ENCODE data around the gene NINJ2.

GRCh38 chr12:542395-543113, 120.7 kb downstream of the NINJ2 start:
- TF ChIP-seq CTCF (IDR thresholded peaks at IDR 0.05; ENCODE audit: insufficient read depth, low read depth, low read length) (no peak), EZH2 (IDR thresholded peaks at IDR 0.05; ENCODE audit: insufficient read depth, low read length) (no peak)

All from astrocyte (in vitro differentiated cells and primary cell).